Measurements from ENCODE around the gene ZSCAN16. TPM values are rescaled to one million over a fixed set of nuclear protein-coding genes. Genes with fewer than 3 reads are reported as not detected.

The ZSCAN16 gene
- total and polyA plus RNA-seq, 2 of the 13 experiments (the other 11 are each of a cell fraction or from before 2014, with no cell fraction given): 5.7 to 12.7 TPM

- peak; percentile 80 for TF ChIP-seq ZNF580 (CRISPR knock-in tag; IDR thresholded peaks at IDR 0.05; ENCODE audit: borderline replicate concordance, low read depth)
- TF ChIP-seq ZNF768 (CRISPR knock-in tag; IDR thresholded peaks at IDR 0.05): peak; percentile 83
- TF ChIP-seq SPEN (CRISPR knock-in tag; IDR thresholded peaks at IDR 0.05; ENCODE audit: low read depth): peak; percentile 91
- peak; percentile 82; the same call in 1 of the 2 replicates for TF ChIP-seq CREBL2 (CRISPR knock-in tag; IDR thresholded peaks at IDR 0.05; ENCODE audit: borderline replicate concordance)
- TF ChIP-seq CC2D1A (CRISPR knock-in tag; IDR thresholded peaks at IDR 0.05): no peak
- TF ChIP-seq SMAD1 (CRISPR knock-in tag; IDR thresholded peaks at IDR 0.05; ENCODE audit: borderline replicate concordance, low read depth): peak; percentile 67; the same call in 1 of the 2 replicates
- TF ChIP-seq ZNF276 (CRISPR knock-in tag; IDR thresholded peaks at IDR 0.05; ENCODE audit: low read depth): peak; percentile 90
- TF ChIP-seq ZFP62 (CRISPR knock-in tag; IDR thresholded peaks at IDR 0.05): no peak
- no peak for TF ChIP-seq ZNF597 (CRISPR knock-in tag; IDR thresholded peaks at IDR 0.05)
- no peak for TF ChIP-seq TSC22D2 (CRISPR knock-in tag; IDR thresholded peaks at IDR 0.05; ENCODE audit: borderline replicate concordance)
- TF ChIP-seq ELF1 (CRISPR knock-in tag; IDR thresholded peaks at IDR 0.05): peak; percentile 88
- TF ChIP-seq THAP9 (CRISPR knock-in tag; IDR thresholded peaks at IDR 0.05; ENCODE audit: borderline replicate concordance): peak; percentile 83
- TF ChIP-seq POGZ (CRISPR knock-in tag; IDR thresholded peaks at IDR 0.05): peak; percentile 88; the same call in 1 of the 2 replicates
- peak; percentile 81; the same call in 1 of the 2 replicates for TF ChIP-seq ZNF773 (CRISPR knock-in tag; IDR thresholded peaks at IDR 0.05; ENCODE audit: borderline replicate concordance)
- no peak for TF ChIP-seq KAT2B (IDR thresholded peaks at IDR 0.05; ENCODE audit: borderline replicate concordance, low read depth, low read length)
- peak; percentile 15; the same call in 1 of the 2 replicates for TF ChIP-seq MIER3 (CRISPR knock-in tag; IDR thresholded peaks at IDR 0.05; ENCODE audit: borderline replicate concordance)
- no peak for TF ChIP-seq HNF1A (IDR thresholded peaks at IDR 0.05; ENCODE audit: low read depth)
- TF ChIP-seq HNF1A (CRISPR knock-in tag; IDR thresholded peaks at IDR 0.05; ENCODE audit: borderline replicate concordance): peak; percentile 70
Measured at GRCh38 chr6:28104392-28105244, 19.8 kb upstream of the ZSCAN16 start (continued).
